ENCODE data around the gene SYTL3.

The SYTL3 gene

DNA sequence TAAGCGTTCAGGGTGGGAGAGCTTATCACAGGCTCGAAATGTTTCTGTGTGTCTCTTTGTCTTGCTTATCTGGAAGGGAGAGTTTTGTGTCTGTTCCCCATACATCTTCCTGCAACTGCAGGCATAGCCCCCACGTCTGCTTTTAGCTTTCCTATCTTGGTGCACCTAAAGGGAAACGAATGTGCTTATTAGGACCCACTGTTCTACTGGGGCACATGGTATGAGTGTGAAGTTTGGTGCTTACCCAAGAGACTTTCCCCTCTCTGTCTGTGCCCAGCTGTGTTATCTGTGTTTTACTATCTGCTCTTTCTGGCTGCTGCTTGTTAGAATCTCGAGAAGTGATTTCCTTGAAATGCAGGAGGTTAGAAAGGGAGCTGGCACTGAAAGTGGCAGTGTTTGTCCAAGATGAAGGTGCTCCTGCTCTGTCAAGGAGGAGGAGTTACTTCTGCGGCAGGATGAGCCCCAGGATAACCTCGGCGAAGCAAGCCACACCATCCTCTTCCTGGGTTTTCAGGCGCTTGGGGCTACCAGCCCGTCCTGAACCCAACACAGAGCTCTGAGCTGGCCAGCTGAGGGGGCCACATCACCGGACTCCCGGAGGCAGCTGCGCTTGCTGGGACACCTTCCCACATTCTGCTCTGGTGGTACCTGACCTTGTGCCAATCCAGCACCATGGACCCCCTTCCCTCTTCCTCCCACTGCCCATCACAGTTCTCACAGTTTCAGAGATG, 28.7 kb upstream of the SYTL3 start:
- no CpG with 5 or more reads among the region's 13 CpGs for WGBS (ENCODE audit: extremely low coverage, insufficient coverage, insufficient read length)

DNA sequence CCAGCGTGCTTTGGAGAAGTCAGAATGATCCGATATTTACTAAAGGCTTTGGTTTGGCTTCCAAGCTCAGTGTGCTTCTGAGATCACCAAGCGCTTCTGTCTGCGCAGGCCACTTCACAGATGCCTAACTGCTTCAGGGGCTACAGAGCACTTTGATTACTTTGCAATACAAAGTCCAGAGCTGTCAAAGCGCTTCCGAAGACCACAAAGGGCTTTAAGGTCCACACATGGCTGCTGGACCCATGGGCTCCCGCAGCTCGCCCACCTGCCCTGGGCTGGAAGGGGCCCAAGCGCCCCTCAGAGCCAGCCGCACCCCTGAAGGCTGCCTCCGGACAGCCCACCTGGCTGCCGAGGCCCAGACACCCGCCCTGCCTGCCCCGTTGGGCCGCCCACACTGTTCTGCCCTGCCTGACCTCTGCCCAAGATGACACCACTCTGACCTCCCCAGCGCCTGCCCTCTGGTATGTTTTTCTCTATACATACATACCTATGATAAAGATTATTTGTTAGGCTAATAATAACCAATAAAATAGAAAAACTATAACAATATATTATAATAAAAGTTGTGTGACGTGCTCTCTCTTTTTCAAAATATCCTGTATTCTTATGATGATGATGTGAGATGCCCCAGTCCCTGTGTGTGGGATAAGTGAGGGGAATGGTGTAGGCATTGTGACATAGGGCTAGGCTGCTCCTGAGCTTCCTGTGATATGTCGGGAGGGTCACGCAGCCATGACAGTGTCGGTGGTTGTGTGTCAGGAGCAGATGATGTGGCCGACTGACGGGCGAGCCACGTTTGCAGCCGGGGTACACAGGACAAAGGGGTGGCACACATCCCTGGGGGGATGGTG, 27.9 kb upstream of the SYTL3 start:
- no peak overlapping the region for H3K9ac ChIP-seq (ENCODE audit: low read length)
- no peak overlapping the region for H4K8ac ChIP-seq (ENCODE audit: low read depth, low read length)
- no peaks in the 10 kb centered on the region for H3K4me1 ChIP-seq (ENCODE audit: control insufficient read depth in 1 of 2, insufficient read depth in 2 of 2, low read length in 2 of 2)
- no peak overlapping the region for H3K27ac ChIP-seq (ENCODE audit: low read depth, low read length)
- no peak overlapping the region for H3K23ac ChIP-seq (ENCODE audit: low read length)
- no peaks in the 10 kb centered on the region for H3K79me1 ChIP-seq (ENCODE audit: low read length)
- H3K14ac ChIP-seq (ENCODE audit: low read length), result no peak overlapping the region
- no peak overlapping the region for H2BK120ac ChIP-seq (ENCODE audit: insufficient read depth, low read length, poor library complexity)
- no peaks in the 10 kb centered on the region for H3K79me2 ChIP-seq (ENCODE audit: control insufficient read depth, insufficient read depth, low read length, poor library complexity)
- H3K18ac ChIP-seq (ENCODE audit: low read length), result no peak overlapping the region
- H4K91ac ChIP-seq (ENCODE audit: low read depth, low read length), result no peak overlapping the region
- no peak overlapping the region for H2BK5ac ChIP-seq (ENCODE audit: low read depth, low read length, poor library complexity)
- H4K12ac ChIP-seq (ENCODE audit: low read depth, low read length), result no peak overlapping the region
- H2AFZ ChIP-seq (ENCODE audit: insufficient read depth, low read length, poor library complexity), result no peak overlapping the region
- H3K4ac ChIP-seq (ENCODE audit: low read depth, low read length), result no peak overlapping the region
- no peak overlapping the region for H2BK12ac ChIP-seq (ENCODE audit: low read length)
- no peak overlapping the region for H3K4me3 ChIP-seq (ENCODE audit: low read depth, low read length)
- H3K9me3 ChIP-seq (ENCODE audit: insufficient read depth, low read depth, low read length), result no peaks in the 10 kb centered on the region
- H3K4me2 ChIP-seq (ENCODE audit: low read length), result no peak overlapping the region
- no peak for DNase-seq
- H3K27me3 ChIP-seq (ENCODE audit: insufficient read depth, low read length), result no peaks in the 10 kb centered on the region
- H2AK5ac ChIP-seq (ENCODE audit: low read length), result no peak overlapping the region
- no CpG with 5 or more reads among the region's 25 CpGs for WGBS (ENCODE audit: extremely low coverage, insufficient coverage, insufficient read length)
- H3K36me3 ChIP-seq (ENCODE audit: control insufficient read depth in 1 of 2, insufficient read depth in 2 of 2, low read length in 2 of 2), result peaks cover 31% of the 10 kb centered on the region in 2 experiments

More for the DNA sequence above, 28.7 kb upstream of the SYTL3 start:
- no peak overlapping the region for H2AFZ ChIP-seq (ENCODE audit: insufficient read depth, low read length, poor library complexity)
- H3K27me3 ChIP-seq (ENCODE audit: insufficient read depth, low read length), result no peaks in the 10 kb centered on the region
- no peak overlapping the region for H3K4me3 ChIP-seq (ENCODE audit: low read depth, low read length)
- no peak overlapping the region for H3K18ac ChIP-seq (ENCODE audit: low read length)
- no peaks in the 10 kb centered on the region for H3K9me3 ChIP-seq (ENCODE audit: insufficient read depth, low read depth, low read length)
- no peak for DNase-seq
- peaks cover 24 to 27% of the 10 kb centered on the region in 2 experiments for H3K36me3 ChIP-seq (ENCODE audit: control insufficient read depth in 1 of 2, insufficient read depth in 2 of 2, low read length in 2 of 2)
- no peaks in the 10 kb centered on the region for H3K79me1 ChIP-seq (ENCODE audit: low read length)
- no peak overlapping the region for H3K9ac ChIP-seq (ENCODE audit: low read length)
- no peaks in the 10 kb centered on the region for H3K79me2 ChIP-seq (ENCODE audit: control insufficient read depth, insufficient read depth, low read length, poor library complexity)
- H2BK12ac ChIP-seq (ENCODE audit: low read length), result no peak overlapping the region
- no peaks in the 10 kb centered on the region for H3K4me1 ChIP-seq (ENCODE audit: control insufficient read depth in 1 of 2, insufficient read depth in 2 of 2, low read length in 2 of 2)
- no peak overlapping the region for H4K91ac ChIP-seq (ENCODE audit: low read depth, low read length)
- H3K27ac ChIP-seq (ENCODE audit: low read depth, low read length), result no peak overlapping the region
- no peak overlapping the region for H2AK5ac ChIP-seq (ENCODE audit: low read length)
- no peak overlapping the region for H3K23ac ChIP-seq (ENCODE audit: low read length)
- H4K8ac ChIP-seq (ENCODE audit: low read depth, low read length), result no peak overlapping the region
- no peak overlapping the region for H4K12ac ChIP-seq (ENCODE audit: low read depth, low read length)
- H2BK120ac ChIP-seq (ENCODE audit: insufficient read depth, low read length, poor library complexity), result no peak overlapping the region
- H3K14ac ChIP-seq (ENCODE audit: low read length), result no peak overlapping the region
- no peak overlapping the region for H3K4ac ChIP-seq (ENCODE audit: low read depth, low read length)
- H2BK5ac ChIP-seq (ENCODE audit: low read depth, low read length, poor library complexity), result no peak overlapping the region
- H3K4me2 ChIP-seq (ENCODE audit: low read length), result no peak overlapping the region

DNA sequence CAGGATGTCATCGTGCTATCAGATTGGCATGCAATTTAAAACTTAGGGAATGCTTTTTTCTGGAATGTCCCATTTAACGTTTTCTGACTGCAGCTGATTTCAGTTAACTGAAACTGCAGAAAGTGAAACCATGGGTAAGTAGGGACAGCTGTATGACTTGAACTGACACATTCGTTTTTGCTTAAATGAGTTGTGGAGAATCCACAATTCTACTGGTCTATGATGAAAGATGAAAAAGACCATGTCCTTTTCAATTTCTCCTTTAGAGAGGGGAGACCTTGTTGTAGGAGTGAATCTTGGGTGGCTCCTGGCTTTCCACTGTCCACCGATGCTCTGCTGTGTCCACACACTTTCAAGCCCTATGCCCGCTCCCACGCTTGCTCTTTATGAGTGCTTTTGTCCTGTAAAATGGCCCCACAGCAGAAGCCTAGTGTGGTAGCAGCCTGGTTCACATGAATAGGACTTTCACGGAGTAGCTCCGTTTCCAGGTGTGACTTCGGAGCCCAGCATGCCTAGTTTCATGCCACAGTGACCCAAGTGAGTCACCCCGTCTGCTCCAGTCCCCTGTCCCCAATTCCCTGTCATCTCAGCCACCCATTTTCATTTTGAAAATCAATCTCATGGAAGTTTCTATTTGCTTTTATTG, 27.2 kb upstream of the SYTL3 start:
- H3K9ac ChIP-seq (ENCODE audit: low read length), result no peak overlapping the region
- no peak for DNase-seq
- no peaks in the 10 kb centered on the region for H3K79me2 ChIP-seq (ENCODE audit: control insufficient read depth, insufficient read depth, low read length, poor library complexity)
- H3K36me3 ChIP-seq (ENCODE audit: control insufficient read depth in 1 of 2, insufficient read depth in 2 of 2, low read length in 2 of 2), result peaks cover 38% of the 10 kb centered on the region in 2 experiments
- H3K4me2 ChIP-seq (ENCODE audit: low read length), result no peak overlapping the region
- H2AK5ac ChIP-seq (ENCODE audit: low read length), result no peak overlapping the region
- no peak overlapping the region for H2BK120ac ChIP-seq (ENCODE audit: insufficient read depth, low read length, poor library complexity)
- WGBS (ENCODE audit: extremely low coverage, insufficient coverage, insufficient read length), result no CpG with 5 or more reads among the region's 10 CpGs
- no peak overlapping the region for H2AFZ ChIP-seq (ENCODE audit: insufficient read depth, low read length, poor library complexity)
- H3K4me3 ChIP-seq (ENCODE audit: low read depth, low read length), result no peak overlapping the region
- H3K14ac ChIP-seq (ENCODE audit: low read length), result no peak overlapping the region
- H3K79me1 ChIP-seq (ENCODE audit: low read length), result no peaks in the 10 kb centered on the region
- no peak overlapping the region for H4K8ac ChIP-seq (ENCODE audit: low read depth, low read length)
- no peaks in the 10 kb centered on the region for H3K4me1 ChIP-seq (ENCODE audit: control insufficient read depth in 1 of 2, insufficient read depth in 2 of 2, low read length in 2 of 2)
- H3K18ac ChIP-seq (ENCODE audit: low read length), result no peak overlapping the region
- no peak overlapping the region for H2BK12ac ChIP-seq (ENCODE audit: low read length)
- H3K23ac ChIP-seq (ENCODE audit: low read length), result no peak overlapping the region
- H3K4ac ChIP-seq (ENCODE audit: low read depth, low read length), result no peak overlapping the region
- H4K91ac ChIP-seq (ENCODE audit: low read depth, low read length), result no peak overlapping the region
- H3K27ac ChIP-seq (ENCODE audit: low read depth, low read length), result no peak overlapping the region
- H3K9me3 ChIP-seq (ENCODE audit: insufficient read depth, low read depth, low read length), result no peaks in the 10 kb centered on the region
- H2BK5ac ChIP-seq (ENCODE audit: low read depth, low read length, poor library complexity), result no peak overlapping the region
- H3K27me3 ChIP-seq (ENCODE audit: insufficient read depth, low read length), result no peaks in the 10 kb centered on the region
- no peak overlapping the region for H4K12ac ChIP-seq (ENCODE audit: low read depth, low read length)

DNA sequence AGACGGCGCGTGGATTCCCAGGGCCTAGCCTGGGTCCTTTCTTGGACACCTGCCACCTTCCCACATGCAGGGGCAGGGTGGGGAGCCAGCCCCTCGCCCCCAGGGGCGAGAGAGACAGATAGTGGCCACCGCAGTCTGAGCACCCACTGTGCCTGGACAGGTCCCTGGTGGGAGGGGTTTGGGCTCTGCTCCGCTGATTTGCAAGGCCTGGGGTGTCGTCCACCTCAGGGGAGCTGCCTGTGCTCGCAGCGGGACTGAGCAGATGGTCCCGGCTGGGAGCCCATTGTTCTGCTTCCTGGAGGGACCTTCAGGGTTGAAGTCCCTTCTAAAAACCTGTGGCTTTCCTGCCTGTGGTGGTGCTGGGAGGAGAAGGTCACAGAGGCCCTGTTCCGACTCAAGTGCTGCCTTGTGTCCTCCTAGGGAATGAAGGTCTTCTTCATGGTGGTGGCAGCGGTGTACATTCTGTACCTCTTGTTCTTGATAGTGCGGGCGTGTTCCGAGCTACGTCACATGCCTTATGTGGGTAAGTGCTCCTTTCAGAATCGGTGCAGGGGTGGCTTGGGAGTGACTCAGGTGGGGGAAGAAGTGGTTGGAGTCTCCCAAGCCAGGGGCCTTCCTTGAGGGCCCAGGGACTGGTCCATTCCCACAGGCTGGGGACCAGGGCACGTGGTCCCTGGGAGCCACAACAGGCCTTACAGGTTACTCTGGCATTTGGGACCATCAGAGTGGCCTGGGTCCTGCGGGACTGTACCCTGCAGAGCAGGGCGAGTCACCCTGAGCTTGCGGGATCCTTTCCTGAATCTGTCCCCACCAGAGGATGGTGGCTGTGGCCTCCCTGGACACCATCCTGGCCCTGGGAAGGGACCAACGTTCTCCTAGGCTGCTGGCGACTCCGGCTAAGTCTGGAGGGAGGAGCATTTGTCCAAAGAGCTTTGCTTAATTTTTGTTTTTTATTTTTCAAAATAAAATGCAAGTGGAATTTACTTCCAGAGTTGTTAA, 24.9 kb upstream of the SYTL3 start:
- Histone ChIP-seq H3K9me3 (ENCODE audit: insufficient read depth, low read depth, low read length) (no peaks in the 10 kb centered on the region), H2AK5ac (ENCODE audit: low read length) (no peak overlapping the region), H3K18ac (ENCODE audit: low read length) (no peak overlapping the region), H3K79me1 (ENCODE audit: low read length) (no peaks in the 10 kb centered on the region), H3K79me2 (ENCODE audit: control insufficient read depth, insufficient read depth, low read length, poor library complexity) (no peaks in the 10 kb centered on the region), H3K27me3 (ENCODE audit: insufficient read depth, low read length) (no peaks in the 10 kb centered on the region), H3K4ac (ENCODE audit: low read depth, low read length) (no peak overlapping the region), H3K14ac (ENCODE audit: low read length) (no peak overlapping the region), H2BK12ac (ENCODE audit: low read length) (no peak overlapping the region), H3K4me2 (ENCODE audit: low read length) (no peak overlapping the region), H4K91ac (ENCODE audit: low read depth, low read length) (no peak overlapping the region), H3K9ac (ENCODE audit: low read length) (no peak overlapping the region), H2BK5ac (ENCODE audit: low read depth, low read length, poor library complexity) (no peak overlapping the region), H3K27ac (ENCODE audit: low read depth, low read length) (no peak overlapping the region), H3K23ac (ENCODE audit: low read length) (no peak overlapping the region), H3K36me3 (ENCODE audit: control insufficient read depth in 1 of 2, insufficient read depth in 2 of 2, low read length in 2 of 2) (peaks cover 50 to 57% of the 10 kb centered on the region in 2 experiments), H2BK120ac (ENCODE audit: insufficient read depth, low read length, poor library complexity) (no peak overlapping the region), H4K8ac (ENCODE audit: low read depth, low read length) (no peak overlapping the region), H3K4me1 (ENCODE audit: control insufficient read depth in 1 of 2, insufficient read depth in 2 of 2, low read length in 2 of 2) (no peaks in the 10 kb centered on the region), H4K12ac (ENCODE audit: low read depth, low read length) (no peak overlapping the region), H2AFZ (ENCODE audit: insufficient read depth, low read length, poor library complexity) (no peak overlapping the region), H3K4me3 (ENCODE audit: low read depth, low read length) (no peak overlapping the region)
- WGBS (ENCODE audit: extremely low coverage, insufficient coverage, insufficient read length), result no CpG with 5 or more reads among the region's 25 CpGs
- no peak for DNase-seq

Data from trophoblast cell (in vitro differentiated cells and primary cell).